ENCODE results near the gene SORCS3. TPM values are rescaled to one million over a fixed set of nuclear protein-coding genes. Genes with fewer than 3 reads are reported as not detected.

Gene SORCS3
- total and polyA plus RNA-seq, 2 of the 13 experiments (the other 11 are each of a cell fraction or from before 2014, with no cell fraction given) = 0.07 TPM; not detected in 1

GRCh38 chr10:105044902-105045301 lies 403.8 kb downstream of the SORCS3 start (continued):
- no peak for TF ChIP-seq CREB3 (CRISPR knock-in tag; IDR thresholded peaks at IDR 0.05)
- no peak for TF ChIP-seq PTBP1 (IDR thresholded peaks at IDR 0.05; ENCODE audit: low read depth, low read length, poor library complexity, severe bottlenecking)
- TF ChIP-seq SP2 (CRISPR knock-in tag; IDR thresholded peaks at IDR 0.05) = no peak
- TF ChIP-seq, protein P1, sequence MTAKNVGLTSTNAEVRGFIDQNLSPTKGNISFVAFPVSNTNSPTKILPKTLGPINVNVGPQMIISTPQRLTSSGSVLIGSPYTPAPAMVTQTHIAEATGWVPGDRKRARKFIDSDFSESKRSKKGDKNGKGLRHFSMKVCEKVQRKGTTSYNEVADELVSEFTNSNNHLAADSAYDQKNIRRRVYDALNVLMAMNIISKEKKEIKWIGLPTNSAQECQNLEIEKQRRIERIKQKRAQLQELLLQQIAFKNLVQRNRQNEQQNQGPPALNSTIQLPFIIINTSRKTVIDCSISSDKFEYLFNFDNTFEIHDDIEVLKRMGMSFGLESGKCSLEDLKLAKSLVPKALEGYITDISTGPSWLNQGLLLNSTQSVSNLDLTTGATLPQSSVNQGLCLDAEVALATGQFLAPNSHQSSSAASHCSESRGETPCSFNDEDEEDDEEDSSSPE (CRISPR knock-in tag; IDR thresholded peaks at IDR 0.05) = no peak
- no peak for TF ChIP-seq ZNF335 (CRISPR knock-in tag; IDR thresholded peaks at IDR 0.05)
- no peak for TF ChIP-seq SNAI1 (CRISPR knock-in tag; IDR thresholded peaks at IDR 0.05; ENCODE audit: borderline replicate concordance)
- TF ChIP-seq, protein P2, sequence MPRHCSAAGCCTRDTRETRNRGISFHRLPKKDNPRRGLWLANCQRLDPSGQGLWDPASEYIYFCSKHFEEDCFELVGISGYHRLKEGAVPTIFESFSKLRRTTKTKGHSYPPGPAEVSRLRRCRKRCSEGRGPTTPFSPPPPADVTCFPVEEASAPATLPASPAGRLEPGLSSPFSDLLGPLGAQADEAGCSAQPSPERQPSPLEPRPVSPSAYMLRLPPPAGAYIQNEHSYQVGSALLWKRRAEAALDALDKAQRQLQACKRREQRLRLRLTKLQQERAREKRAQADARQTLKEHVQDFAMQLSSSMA (CRISPR knock-in tag; IDR thresholded peaks at IDR 0.05) = no peak
- TF ChIP-seq KLF15 (CRISPR knock-in tag; IDR thresholded peaks at IDR 0.05; ENCODE audit: borderline replicate concordance) = no peak

- Histone ChIP-seq H3K36me3 (replicated peaks in 1 of 2; ENCODE audit: control insufficient read depth in 1 of 2, insufficient read depth in 2 of 2, low read length in 2 of 2) (no peaks in the 10 kb centered on the region), H3K4me1 (ENCODE audit: insufficient read depth, low read length) (no peaks in the 10 kb centered on the region), H2AFZ (ENCODE audit: low read length) (no peak overlapping the region), H3K79me2 (ENCODE audit: insufficient read depth, low read length) (no peaks in the 10 kb centered on the region), H3K9me3 (ENCODE audit: low read length) (peaks cover 13% of the 10 kb centered on the region; the same call in 1 of the 2 replicates), H3K27me3 (ENCODE audit: control insufficient read depth in 1 of 2, insufficient read depth in 2 of 2, low read length in 2 of 2) (no peaks in the 10 kb centered on the region), H3K4me3 (replicated peaks in 1 of 3; ENCODE audit: insufficient read depth in 1 of 3, low read depth in 2 of 3, low read length in 3 of 3) (no peak overlapping the region), H3K4me2 (ENCODE audit: low read depth, low read length) (no peak overlapping the region), H4K20me1 (ENCODE audit: insufficient read depth, low read length) (no peaks in the 10 kb centered on the region), H3K27ac (ENCODE audit: extremely low read length, insufficient read depth, low read length) (no peak overlapping the region), H3K9ac (ENCODE audit: insufficient read depth, low read depth, low read length) (no peak overlapping the region)
- in situ Hi-C loops (cut with HindIII; ENCODE audit: extremely low pct_ligation_motif_present, low pct_unique_long_range_greater_than_20kb) = no loop called here
- DNase-seq (ENCODE audit: low spot score) = no peak
- intact Hi-C loops (cut with micrococcal nuclease; ENCODE audit: unreplicated experiment) = no loop called here
- no peak for FAIRE-seq
- POLR2A ChIA-PET = no interaction called here
- 1% methylated on average over 2 of the region's 2 CpGs for WGBS (ENCODE audit: low lambda C conversion rate)
- ATAC-seq = no peak
- no TSS peak for BruUV-seq (replicated peaks)
- CTCF ChIA-PET (ENCODE audit: low intra/inter-chr PET ratio, low total read pairs) = no interaction called here
- TF ChIP-seq STAG1 (CRISPR knock-in tag; IDR thresholded peaks at IDR 0.05) (no peak), PRDM4 (CRISPR knock-in tag; IDR thresholded peaks at IDR 0.05; ENCODE audit: borderline replicate concordance) (no peak), ZNF782 (CRISPR knock-in tag; IDR thresholded peaks at IDR 0.05; ENCODE audit: borderline replicate concordance) (no peak), CENPT (CRISPR knock-in tag; IDR thresholded peaks at IDR 0.05; ENCODE audit: low read depth) (no peak), ZNF329 (CRISPR knock-in tag; IDR thresholded peaks at IDR 0.05; ENCODE audit: low read depth) (no peak), KAT7 (CRISPR knock-in tag; IDR thresholded peaks at IDR 0.05; ENCODE audit: borderline replicate concordance) (no peak), TCF7 (IDR thresholded peaks at IDR 0.05; ENCODE audit: low read depth) (no peak), ZNF446 (CRISPR knock-in tag; IDR thresholded peaks at IDR 0.05) (no peak), CBX2 (IDR thresholded peaks at IDR 0.05; ENCODE audit: low read depth, low read length) (no peak), CBX2 (CRISPR knock-in tag; IDR thresholded peaks at IDR 0.05; ENCODE audit: low read depth) (no peak)
Measured at GRCh38 chr10:105056413-105056812, 415.3 kb downstream of the SORCS3 start.

Data from HepG2 (cell line).